ENCODE results near the gene GFER.

Gene GFER

DNA sequence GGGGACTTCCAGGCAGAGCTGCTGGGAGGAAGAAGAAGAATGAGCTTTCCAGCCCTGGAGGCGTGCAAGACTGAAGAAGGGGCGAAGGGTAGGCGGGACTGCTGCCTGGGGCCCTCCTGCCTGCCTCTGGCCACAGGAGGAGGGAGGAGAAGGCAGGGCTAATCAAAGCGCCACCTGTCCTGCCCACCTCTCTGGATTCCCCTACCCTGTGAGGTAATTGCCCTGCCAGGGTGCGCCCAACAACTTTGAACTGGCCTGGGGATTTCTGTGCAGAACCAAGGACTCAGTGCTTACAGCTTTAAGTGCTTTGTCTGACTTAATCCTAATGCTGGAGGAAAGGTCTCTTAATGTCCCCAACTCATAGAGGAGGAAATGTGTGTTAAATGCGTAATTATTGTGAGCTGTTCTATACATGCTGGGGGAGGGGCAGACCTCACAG lies 2.6 kb upstream of the GFER start, which contains the start of gene NOXO1:
NOXO1 (minus strand) TSS at position 72 of the 439 bp plus-strand sequence. CDS start 290 bp downstream, outside the sequence.
- peak within 1 kb of the TSS; percentile 57 to 84 (median 62) for H3K4me3 Mint-ChIP-seq
- no peaks in the 10 kb centered on the region for H3K9me3 Mint-ChIP-seq
- TF ChIP-seq, protein P1, sequence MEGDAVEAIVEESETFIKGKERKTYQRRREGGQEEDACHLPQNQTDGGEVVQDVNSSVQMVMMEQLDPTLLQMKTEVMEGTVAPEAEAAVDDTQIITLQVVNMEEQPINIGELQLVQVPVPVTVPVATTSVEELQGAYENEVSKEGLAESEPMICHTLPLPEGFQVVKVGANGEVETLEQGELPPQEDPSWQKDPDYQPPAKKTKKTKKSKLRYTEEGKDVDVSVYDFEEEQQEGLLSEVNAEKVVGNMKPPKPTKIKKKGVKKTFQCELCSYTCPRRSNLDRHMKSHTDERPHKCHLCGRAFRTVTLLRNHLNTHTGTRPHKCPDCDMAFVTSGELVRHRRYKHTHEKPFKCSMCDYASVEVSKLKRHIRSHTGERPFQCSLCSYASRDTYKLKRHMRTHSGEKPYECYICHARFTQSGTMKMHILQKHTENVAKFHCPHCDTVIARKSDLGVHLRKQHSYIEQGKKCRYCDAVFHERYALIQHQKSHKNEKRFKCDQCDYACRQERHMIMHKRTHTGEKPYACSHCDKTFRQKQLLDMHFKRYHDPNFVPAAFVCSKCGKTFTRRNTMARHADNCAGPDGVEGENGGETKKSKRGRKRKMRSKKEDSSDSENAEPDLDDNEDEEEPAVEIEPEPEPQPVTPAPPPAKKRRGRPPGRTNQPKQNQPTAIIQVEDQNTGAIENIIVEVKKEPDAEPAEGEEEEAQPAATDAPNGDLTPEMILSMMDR (IDR thresholded peaks at IDR 0.05; ENCODE audit: unreplicated experiment in 3 of 3) = no peak
- H3K27me3 Mint-ChIP-seq (ENCODE audit: low read depth) = peaks cover 51% of the 10 kb centered on the region
- H3K36me3 Mint-ChIP-seq (ENCODE audit: low read depth) = peaks cover 5% of the 10 kb centered on the region
- H3K4me1 Mint-ChIP-seq = peaks cover 25% of the 10 kb centered on the region
- no peak within 1 kb of the TSS for H3K27ac Mint-ChIP-seq

DNA sequence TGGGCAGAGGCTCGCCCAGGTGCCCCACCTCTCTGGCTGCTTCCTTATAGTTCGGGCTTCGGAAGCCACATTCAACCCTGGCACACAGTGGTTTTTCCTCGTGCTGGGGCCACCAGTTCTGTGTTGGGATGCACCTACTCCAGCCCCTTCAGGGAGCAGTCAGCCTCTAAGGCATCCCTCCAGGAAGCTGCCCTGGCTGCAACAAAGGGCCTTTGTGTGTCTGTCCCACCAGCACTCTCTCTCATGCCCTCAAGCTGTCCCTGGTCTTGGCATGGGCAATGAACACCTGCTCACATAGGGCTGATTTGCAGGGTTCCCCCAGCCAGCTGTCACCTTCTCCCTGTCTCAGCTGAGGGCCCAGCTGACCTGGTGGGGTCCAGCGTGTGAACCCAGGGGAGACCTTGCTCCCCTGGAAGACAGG lies 2.0 kb upstream of the GFER start:
- peaks cover 55% of the 10 kb centered on the region for H3K27me3 Mint-ChIP-seq (ENCODE audit: low read depth)
- H3K4me1 Mint-ChIP-seq = peaks cover 25% of the 10 kb centered on the region
- peaks cover 11% of the 10 kb centered on the region for H3K36me3 Mint-ChIP-seq (ENCODE audit: low read depth)
- TF ChIP-seq, protein P1 (IDR thresholded peaks at IDR 0.05; ENCODE audit: unreplicated experiment in 3 of 3) = no peak
- H3K27ac Mint-ChIP-seq = no peak overlapping the region
- no peaks in the 10 kb centered on the region for H3K9me3 Mint-ChIP-seq
- peak overlapping the region in 1 of 3 experiments; percentile 84 for H3K4me3 Mint-ChIP-seq

DNA sequence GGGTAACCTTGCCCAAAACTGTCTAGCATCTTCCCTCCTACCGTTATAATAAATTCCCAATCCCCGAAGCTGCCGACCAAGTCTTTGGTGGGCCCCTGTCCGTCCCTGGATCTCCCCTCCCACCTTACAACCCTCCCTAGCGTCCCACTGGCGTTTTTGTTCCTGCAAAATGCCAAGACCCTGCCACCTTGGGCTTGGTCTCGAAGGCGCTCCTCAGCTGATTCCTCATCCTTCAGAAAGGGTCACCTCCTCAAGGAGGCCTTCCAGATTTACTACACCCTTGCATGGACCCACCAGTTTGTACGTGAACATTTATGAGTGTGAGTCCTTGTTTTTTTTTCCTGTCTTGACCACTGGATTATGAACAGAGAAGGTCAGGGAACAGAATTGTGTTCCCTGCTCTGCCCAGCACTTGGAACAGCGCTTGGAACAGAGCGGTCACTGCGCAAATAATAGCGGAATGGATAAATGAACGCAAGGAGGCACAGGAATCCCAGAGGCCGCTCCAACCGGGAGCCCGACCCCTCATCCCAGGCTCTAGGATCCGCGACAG lies 926 bp upstream of the GFER start:
- H3K9me3 Mint-ChIP-seq = no peaks in the 10 kb centered on the region
- H3K4me1 Mint-ChIP-seq = peaks cover 25% of the 10 kb centered on the region
- H3K27me3 Mint-ChIP-seq (ENCODE audit: low read depth) = peaks cover 60% of the 10 kb centered on the region
- TF ChIP-seq, protein P1 (IDR thresholded peaks at IDR 0.05; ENCODE audit: unreplicated experiment in 3 of 3) = no peak
- H3K27ac Mint-ChIP-seq = peak overlapping the region; percentile 24 to 76 (median 46)
- peaks cover 8% of the 10 kb centered on the region for H3K36me3 Mint-ChIP-seq (ENCODE audit: low read depth)
- H3K4me3 Mint-ChIP-seq = peak overlapping the region; percentile 80 to 88 (median 84)

DNA sequence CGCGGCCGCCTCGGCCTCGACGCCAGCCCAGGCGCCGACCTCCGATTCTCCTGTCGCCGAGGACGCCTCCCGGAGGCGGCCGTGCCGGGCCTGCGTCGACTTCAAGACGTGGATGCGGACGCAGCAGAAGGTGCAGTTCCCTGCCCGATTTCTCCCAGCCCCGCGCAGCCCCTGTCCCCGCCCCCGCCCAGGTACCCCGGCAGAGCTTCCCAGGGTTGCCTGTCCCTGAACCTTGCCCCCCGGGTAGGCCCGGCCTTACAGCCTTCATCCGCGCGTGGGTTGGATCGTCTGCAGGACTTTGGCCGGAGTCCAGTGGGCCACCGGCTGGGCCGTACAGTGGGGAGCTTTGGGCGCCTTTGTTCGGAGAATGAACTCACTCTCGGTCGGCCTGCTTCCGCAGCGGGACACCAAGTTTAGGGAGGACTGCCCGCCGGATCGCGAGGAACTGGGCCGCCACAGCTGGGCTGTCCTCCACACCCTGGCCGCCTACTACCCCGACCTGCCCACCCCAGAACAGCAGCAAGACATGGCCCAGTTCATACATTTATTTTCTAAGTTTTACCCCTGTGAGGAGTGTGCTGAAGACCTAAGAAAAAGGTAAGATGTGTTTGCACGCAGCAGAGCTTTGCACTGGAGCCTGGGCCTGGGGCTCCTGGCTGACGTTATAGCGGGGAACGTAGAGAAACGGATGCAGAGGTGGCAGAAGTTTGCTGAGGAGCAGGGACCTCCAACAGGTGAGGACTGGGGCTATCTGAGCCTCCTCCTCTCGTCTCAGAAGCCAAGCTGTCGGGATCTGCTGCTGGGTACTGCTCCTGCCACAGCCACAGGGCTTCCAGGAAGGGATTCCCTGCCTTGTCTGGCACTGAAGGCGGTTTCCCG lies 593 bp downstream of the GFER start:
- peaks cover 66% of the 10 kb centered on the region for H3K27me3 Mint-ChIP-seq (ENCODE audit: low read depth)
- no peaks in the 10 kb centered on the region for H3K9me3 Mint-ChIP-seq
- TF ChIP-seq, protein P1 (IDR thresholded peaks at IDR 0.05; ENCODE audit: unreplicated experiment in 3 of 3) = no peak
- peak overlapping the region in 2 of 3 experiments; percentile 57 to 88 for H3K27ac Mint-ChIP-seq
- H3K36me3 Mint-ChIP-seq (ENCODE audit: low read depth) = peaks cover 13% of the 10 kb centered on the region
- peak overlapping the region; percentile 87 to 88 (median 87) for H3K4me3 Mint-ChIP-seq
- H3K4me1 Mint-ChIP-seq = peaks cover 34% of the 10 kb centered on the region

DNA sequence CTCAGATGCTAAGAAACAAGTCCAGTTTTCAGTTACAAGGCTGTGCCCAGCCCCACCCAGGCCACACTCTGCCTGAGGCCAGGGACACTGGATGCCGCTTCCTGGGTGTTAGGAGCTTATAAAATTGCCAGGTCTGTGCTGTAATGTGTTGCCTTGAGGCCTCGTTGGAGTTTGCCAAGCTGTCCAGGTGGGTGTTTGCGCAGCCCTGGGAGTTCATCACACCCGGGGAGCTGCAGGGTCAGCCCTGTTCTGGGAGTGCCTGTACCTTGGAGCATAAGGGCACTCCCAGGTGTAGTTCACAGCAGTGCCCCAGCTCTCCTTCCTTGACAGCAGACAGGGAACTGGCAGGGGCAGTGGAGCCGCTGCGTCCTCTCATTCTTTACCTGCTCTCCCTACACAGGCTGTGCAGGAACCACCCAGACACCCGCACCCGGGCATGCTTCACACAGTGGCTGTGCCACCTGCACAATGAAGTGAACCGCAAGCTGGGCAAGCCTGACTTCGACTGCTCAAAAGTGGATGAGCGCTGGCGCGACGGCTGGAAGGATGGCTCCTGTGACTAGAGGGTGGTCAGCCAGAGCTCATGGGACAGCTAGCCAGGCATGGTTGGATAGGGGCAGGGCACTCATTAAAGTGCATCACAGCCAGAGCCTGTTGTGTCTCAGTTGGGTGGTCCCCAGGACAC lies 1.6 kb downstream of the GFER start:
- H3K27ac Mint-ChIP-seq = peak overlapping the region in 1 of 3 experiments; percentile 88
- H3K4me1 Mint-ChIP-seq = peaks cover 34% of the 10 kb centered on the region
- H3K9me3 Mint-ChIP-seq = no peaks in the 10 kb centered on the region
- H3K4me3 Mint-ChIP-seq = peak overlapping the region; percentile 87 to 88 (median 87)
- peaks cover 13% of the 10 kb centered on the region for H3K36me3 Mint-ChIP-seq (ENCODE audit: low read depth)
- TF ChIP-seq, protein P1 (IDR thresholded peaks at IDR 0.05; ENCODE audit: unreplicated experiment in 3 of 3) = no peak
- H3K27me3 Mint-ChIP-seq (ENCODE audit: low read depth) = peaks cover 60% of the 10 kb centered on the region
